Measurements from ENCODE around the gene ZNF285. TPM values are rescaled to one million over a fixed set of nuclear protein-coding genes. Genes with fewer than 3 reads are reported as not detected.

Gene ZNF285
- 3.5 and 3.9 TPM in 2 replicates for total RNA-seq

DNA sequence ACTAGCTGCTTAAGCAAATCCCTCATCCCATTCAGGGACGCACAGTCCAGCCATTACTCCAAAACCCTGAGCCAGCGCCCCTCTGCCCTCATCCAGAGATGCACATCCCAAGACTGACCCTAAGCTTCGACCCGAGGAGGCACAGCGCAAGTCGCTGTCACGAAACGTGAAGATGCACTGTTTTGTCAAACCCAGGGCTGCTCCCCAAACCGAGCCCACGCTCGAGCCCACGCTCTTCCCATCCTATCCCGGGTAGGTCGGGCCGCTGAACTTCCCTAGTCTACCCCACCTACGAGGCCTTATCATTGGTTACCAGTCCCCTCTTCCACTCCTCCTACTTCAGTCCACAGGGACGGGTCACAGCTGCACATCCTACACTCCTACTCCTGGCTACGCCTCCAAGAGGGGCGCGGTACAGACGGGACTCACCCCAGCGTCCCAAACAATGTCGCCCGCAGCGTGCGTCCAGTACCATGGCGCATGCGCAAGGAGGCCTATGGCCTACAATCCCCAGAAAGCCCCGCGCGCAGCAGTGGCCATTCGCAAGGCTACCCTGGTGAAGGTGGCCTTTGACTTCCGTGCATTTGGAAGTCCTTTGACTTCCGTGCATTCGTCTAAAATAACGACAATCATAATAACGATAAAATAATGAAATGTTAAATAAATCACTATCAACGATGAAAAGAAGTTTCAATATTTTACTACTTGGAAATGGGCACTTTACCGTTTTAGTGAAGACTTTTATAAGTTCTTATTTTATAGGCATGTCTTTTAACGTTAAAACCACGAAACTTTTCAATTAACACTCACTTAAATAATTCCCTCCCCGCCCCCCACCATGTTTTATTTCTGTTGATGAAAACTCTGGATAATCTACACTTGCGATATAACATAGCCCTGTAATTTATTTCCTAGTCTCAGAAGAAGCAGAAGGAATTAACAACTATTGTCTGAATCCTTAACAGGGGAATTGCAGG, at the start of gene ZNF285:
ZNF285 (minus strand) TSS at position 470 of the 977 bp plus-strand sequence. CDS start 4,395 bp downstream, outside the sequence.

DNA sequence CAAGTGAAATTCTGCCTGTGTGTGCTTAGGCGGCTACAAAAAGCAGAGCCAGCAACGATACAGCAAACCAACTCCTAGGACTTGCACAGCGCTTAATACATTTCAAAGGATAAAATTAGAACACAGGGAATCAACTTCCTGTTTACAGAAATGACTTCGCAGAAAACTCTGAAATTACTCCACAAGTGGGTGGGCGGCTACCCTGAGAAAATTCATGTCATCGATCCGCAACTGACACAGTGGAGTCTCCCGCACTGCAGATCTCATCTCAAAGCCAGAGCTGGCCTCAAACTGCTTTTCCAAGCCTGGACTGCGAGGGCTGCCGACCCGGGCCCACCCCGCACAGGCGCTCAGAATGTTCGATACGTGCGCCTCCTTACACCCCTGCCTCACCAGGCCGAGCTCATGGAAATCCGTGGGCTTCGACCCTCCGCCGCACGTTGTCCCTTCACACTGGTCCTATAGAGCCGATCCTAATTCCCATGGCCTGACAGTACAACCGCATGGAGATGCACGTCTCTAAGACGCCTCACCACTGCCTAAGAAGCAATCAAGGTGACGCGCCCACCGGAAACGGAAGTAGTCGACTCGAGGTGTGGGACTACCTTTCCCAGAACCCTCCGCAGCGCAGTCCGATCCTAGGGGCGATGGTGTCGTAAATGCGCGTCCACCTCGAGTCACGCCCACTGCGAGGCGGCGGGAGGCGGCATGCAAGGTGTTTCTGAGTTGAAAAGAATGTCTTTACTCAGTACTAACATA, 46.7 kb upstream of the ZNF285 start, which contains the start of gene ZNF229:
ZNF229 (minus strand) TSS at position 557 of the 759 bp plus-strand sequence. CDS start 5,625 bp downstream, outside the sequence.

DNA sequence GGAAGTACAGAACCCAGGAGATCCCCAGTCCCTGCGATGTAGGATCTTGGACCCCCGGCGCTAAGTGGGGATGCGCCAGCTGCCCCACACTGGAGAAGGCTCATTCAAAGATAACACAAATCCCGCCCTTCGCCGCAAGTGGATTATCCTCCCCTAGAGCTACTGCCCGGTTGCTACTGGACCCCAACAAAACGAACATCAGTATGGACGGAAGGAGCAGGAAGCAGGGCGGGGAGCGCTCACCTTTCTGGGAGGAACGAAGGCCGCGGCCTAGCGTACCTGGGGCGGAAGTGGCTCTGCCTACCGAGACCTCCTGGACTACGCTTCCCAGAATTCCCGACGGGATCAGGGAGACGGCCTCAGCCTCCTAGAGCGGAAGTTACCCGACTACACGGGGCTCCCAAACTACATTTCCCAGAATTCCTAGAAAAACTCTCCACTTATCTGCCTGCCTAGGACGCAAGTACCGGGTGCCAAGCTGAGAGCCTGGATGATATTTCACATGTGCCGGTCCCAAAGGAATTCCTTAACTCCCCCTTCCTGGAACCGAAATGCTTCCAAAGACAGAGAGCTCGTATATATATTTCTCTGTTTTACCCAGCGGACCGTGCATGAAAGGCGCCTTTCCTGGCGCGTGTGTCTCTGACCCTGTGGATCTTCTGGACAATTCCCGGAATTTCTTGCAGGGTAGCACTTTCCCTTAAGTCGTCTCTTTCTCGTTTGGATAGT, 44.9 kb downstream of the ZNF285 start, which contains the start of gene ZNF112:
ZNF112 (minus strand) TSS at position 298 of the 729 bp plus-strand sequence. CDS start 16,141 bp downstream, outside the sequence.

Other genes with a start within 250 kb of the ZNF285 start
- 14.0 and 16.6 TPM in 2 replicates for gene ZNF226, start 236.5 kb downstream of the ZNF285 start, total RNA-seq
- gene ZNF227, start 189.1 kb downstream of the ZNF285 start, total RNA-seq = 17.5 and 20.9 TPM in 2 replicates
- gene ZNF233, start 141.7 kb downstream of the ZNF285 start, total RNA-seq = 0.57 and 1.3 TPM in 2 replicates
- 2.6 and 3.2 TPM in 2 replicates for gene ZNF235, start 96.6 kb downstream of the ZNF285 start, total RNA-seq
- gene ZNF112, start 44.9 kb downstream of the ZNF285 start, total RNA-seq = 7.2 and 8.2 TPM in 2 replicates
- 4.1 and 12.8 TPM in 2 replicates for gene ZNF229, start 46.9 kb upstream of the ZNF285 start, total RNA-seq
- gene ZNF180, start 98.9 kb upstream of the ZNF285 start, total RNA-seq = 8.8 and 11.6 TPM in 2 replicates
- not detected in 2 replicates for gene CEACAM20, start 128.1 kb upstream of the ZNF285 start, total RNA-seq
- not detected in 2 replicates for gene IGSF23, start 212.0 kb upstream of the ZNF285 start, total RNA-seq
- gene PVR, start 242.3 kb upstream of the ZNF285 start, total RNA-seq = 149 and 155 TPM in 2 replicates